Kidney capillary endothelial cell (primary cell): ENCODE data around the gene GLIPR1L2.
"Not testable (repeated sequence)": the region's sequence is repeated elsewhere in the genome, so short reads cannot be mapped to it uniquely, and the experiment has no call there.

ENCODE experiments used
- DNase-seq: peaks from one replicate; pipeline ENCODE4 v3.0.0-alpha.2; 2018; ENCODE audit warnings: low spot score

GLIPR1L2 gene

GRCh38 chr12:75390899-75391538 is at the start of gene GLIPR1L2:
Gene GLIPR1L2, plus strand, starts transcription at chr12:75391089. Its CDS starts 28 bp downstream, at chr12:75391117.
- peak; percentile 67 for DNase-seq

GRCh38 chr12:75341873-75342272 is 49.0 kb upstream of the GLIPR1L2 start:
- DNase-seq: no peak

GRCh38 chr12:75345531-75345930 is 45.4 kb upstream of the GLIPR1L2 start:
- no peak for DNase-seq

GRCh38 chr12:75346215-75346614 is 44.7 kb upstream of the GLIPR1L2 start:
- not testable (repeated sequence) for DNase-seq

- no peak for DNase-seq
Measured at GRCh38 chr12:75349946-75350345, 40.9 kb upstream of the GLIPR1L2 start.

- DNase-seq: no peak
Measured at GRCh38 chr12:75350413-75350812, 40.5 kb upstream of the GLIPR1L2 start.

GRCh38 chr12:75354011-75354410 is 36.9 kb upstream of the GLIPR1L2 start:
- DNase-seq: no peak

GRCh38 chr12:75360920-75361319 is 30.0 kb upstream of the GLIPR1L2 start:
- no peak for DNase-seq

- no peak for DNase-seq
Measured at GRCh38 chr12:75361408-75361807, 29.5 kb upstream of the GLIPR1L2 start.

GRCh38 chr12:75364919-75365318 is 26.0 kb upstream of the GLIPR1L2 start:
- no peak for DNase-seq

- DNase-seq: no peak
Measured at GRCh38 chr12:75366629-75367028, 24.3 kb upstream of the GLIPR1L2 start.

- no peak for DNase-seq
Measured at GRCh38 chr12:75374971-75375370, 15.9 kb upstream of the GLIPR1L2 start.

GRCh38 chr12:75378354-75378753 is 12.5 kb upstream of the GLIPR1L2 start:
- no peak for DNase-seq

GRCh38 chr12:75389061-75389460 is 1.8 kb upstream of the GLIPR1L2 start:
- peak; percentile 89 for DNase-seq

- no peak for DNase-seq
Measured at GRCh38 chr12:75389706-75390105, 1.2 kb upstream of the GLIPR1L2 start.

GRCh38 chr12:75390156-75390898 is 562 bp upstream of the GLIPR1L2 start:
- no peak for DNase-seq

- no peak for DNase-seq
Measured at GRCh38 chr12:75404231-75404630, 13.3 kb downstream of the GLIPR1L2 start.

- no peak for DNase-seq
Measured at GRCh38 chr12:75407683-75408082, 16.8 kb downstream of the GLIPR1L2 start.

- DNase-seq: no peak
Measured at GRCh38 chr12:75409830-75410229, 18.9 kb downstream of the GLIPR1L2 start.

- DNase-seq: no peak
Measured at GRCh38 chr12:75414671-75415070, 23.8 kb downstream of the GLIPR1L2 start.

GRCh38 chr12:75419841-75420240 is 29.0 kb downstream of the GLIPR1L2 start:
- no peak for DNase-seq

GRCh38 chr12:75427491-75427890 is 36.6 kb downstream of the GLIPR1L2 start:
- no peak for DNase-seq

- DNase-seq: no peak
Measured at GRCh38 chr12:75428767-75429166, 37.9 kb downstream of the GLIPR1L2 start.

- no peak for DNase-seq
Measured at GRCh38 chr12:75432924-75433323, 42.0 kb downstream of the GLIPR1L2 start.
